ENCODE results near the gene MAPK11.

MAPK11 gene

DNA sequence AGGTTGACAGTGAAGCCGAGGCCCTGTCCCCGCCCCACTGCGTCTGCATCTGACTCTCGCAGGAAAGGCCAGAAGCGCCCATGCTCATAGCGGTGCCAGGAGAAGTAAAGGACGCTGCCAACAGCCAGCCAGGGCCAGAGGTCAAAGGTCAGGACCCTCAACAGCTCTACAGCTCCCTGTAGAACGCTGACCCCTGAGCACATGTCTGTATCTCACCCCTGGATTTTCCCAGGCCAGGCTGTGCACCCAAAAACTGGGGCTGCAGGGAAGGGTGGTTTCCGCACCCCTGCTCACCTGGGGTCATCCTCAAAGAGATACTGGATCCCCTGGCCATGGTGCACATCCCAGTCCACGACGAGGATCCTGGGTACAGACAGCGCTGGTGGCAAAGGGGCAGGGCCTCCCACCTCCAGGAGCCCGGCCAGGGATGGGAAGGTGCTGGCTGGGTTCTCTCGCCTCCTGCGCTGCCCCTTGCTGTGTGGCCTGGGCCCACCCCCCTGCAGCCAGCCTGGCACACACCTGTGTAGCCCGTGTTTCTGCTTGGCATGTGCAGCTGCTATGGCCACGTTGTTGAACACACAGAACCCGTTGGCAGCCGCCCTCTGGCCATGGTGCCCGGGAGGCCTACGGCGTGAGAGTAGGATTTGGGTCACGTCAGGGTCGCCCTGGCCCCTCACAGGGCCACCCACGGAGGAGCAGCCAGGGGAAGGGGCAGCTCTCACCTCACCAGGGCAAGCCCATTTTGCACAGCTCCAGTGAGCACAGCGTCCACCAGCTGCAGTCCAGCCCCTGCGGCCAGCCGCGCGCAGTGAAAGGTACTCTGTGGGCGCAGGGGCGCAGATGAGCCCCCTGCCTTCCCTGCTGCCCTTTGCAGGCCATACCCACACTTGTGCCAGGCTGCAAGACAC is 20.6 kb downstream of the MAPK11 start:
- no peak for DNase-seq (ENCODE audit: low read depth, low spot score)

DNA sequence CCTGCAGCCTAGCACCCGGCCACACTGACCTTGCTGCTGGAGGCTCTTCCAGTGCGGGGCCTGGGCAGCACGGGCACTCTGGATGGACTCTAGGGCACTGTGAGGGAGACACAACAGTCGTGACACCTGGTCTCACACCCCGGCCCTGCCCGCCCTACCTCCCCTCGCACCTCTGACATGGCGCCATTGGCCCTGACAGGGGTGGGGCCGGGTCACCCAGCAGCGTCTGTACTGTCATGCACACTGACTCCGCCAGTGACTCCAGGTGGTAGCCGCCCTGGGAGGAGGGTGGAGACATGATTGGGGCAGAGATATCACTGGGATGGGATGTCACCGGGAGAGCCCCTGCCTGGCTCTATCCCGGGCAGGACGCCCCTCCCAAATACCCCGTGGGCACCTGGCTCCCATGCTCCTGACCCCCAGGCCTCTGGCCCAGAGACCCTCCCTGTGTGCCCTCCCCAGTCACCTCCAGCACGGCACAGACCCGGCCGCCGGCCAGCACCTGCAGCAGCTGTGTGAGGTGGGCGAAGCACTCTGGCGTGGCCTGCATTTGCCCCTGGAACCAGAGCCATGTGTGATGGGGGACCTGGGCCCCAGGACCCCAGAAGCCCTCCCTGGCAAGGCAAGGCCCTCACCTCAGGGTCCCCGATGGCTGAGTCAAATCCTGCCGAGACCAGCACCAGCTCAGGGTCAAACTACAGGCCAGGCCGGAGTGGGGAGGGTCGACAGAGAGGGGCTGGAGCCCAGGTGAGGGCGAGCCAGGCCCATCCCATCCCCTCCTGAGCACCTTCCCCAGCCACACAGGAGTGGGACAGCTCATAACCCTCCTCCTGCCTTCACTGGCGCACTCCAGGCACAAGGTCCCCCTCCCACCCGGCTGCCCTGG is 21.7 kb downstream of the MAPK11 start:
- no peak for DNase-seq (ENCODE audit: low read depth, low spot score)

DNA sequence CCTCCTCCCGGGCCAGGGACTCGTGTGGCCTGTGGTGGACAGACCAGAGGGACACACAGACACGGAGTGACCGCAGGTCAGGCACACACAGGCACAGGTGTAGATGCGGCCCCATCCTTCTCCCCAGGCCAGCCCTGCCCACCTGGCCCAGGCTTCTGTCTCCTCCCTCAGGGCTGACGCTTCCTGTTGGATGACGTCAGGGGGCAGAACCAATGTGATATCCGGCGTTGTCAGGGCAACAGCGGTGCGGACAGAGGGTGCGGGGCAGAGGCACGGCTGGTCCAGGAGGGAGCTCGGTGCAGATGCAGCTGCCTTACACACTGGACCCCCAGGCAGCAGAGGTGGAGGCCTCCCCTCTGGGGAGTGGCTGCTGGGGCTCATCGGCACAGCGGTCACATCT is 22.4 kb downstream of the MAPK11 start:
- DNase-seq (ENCODE audit: low read depth, low spot score) = no peak

DNA sequence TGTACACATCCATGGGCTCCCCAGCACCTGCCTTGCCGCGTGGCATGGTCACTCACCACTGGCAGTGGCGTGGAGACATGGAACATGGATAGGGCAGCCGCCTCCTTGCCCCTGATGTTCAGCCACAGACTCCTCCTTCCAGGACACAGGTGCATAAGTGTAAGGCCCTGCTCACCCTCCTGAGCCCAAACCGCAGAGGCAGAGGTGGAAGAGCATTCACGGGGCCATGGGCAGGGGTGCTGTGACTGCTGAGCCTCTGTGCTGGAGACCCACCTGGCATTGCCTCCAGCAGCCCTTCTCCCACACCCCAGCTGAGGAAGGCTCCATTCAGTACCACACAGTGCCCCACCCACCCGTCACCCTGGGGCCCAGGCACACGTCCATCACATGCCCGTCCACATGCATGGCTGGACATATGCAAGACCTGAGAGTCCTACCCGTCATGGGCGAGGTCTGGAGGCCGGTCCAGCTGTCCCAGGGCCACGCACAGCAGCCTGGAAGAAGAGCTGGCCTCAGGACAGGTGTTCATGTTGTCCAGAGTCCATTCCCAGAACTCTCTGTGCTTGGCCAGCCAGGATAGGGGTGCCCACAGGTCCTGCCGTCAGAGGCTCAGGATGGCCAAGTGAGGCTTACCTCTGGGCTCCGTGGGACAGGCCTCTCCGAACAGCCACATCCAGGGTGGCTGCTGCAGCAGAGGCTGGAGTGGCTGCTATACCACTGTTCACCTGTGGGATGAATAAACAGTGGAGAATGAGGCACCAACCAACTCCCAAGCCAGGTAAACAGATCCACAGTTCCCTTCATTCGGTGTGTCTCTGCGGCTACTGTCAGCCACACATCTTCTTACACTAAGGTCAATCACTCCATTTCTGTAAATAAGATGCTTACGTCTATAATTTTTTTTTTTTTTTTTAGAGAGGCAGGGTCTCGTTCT is 23.7 kb downstream of the MAPK11 start:
- no peak for DNase-seq (ENCODE audit: low read depth, low spot score)

DNA sequence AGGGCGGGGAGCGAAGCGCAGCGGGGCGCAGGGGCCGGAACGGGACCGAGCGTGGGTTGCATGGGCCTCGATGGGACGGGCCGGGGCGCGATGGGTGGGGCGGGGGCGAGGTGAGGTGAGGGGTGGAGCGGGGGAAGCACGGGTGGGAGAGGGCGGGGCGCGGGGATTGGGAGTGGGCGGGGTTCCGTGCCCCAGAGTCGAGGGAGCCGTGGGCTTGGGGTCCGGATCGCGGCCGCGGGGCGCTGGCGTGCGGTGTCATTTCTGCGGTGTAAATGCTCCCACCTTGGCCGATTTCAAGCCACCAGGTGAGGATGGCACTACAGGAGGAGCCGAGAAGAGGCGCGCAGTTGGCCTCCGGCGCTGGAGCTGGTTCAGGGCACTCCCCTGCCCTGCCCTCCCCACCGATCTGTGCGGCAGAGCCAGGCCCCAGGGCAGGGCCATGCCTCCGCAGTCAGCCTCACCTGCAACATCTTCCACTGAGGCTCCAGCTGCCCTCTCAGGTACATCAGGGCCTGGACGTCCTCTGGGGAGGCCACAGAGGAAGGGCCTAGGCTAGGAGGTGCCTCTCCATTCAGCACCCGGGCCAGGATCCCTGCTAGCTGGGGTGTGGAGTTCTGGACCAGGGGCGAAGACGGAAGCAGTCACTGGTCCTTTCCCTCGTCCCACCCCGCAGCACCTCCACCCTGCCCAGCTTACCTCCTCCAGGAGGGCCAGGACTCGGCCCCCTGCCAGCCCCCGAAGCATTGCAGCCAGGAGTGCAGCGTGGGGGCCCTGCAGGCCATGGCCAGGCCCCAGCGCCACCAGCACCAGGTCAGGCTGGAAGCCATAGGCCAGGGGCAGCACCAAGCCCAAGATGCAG is 24.7 kb downstream of the MAPK11 start:
- DNase-seq (ENCODE audit: low read depth, low spot score) = no peak

DNA sequence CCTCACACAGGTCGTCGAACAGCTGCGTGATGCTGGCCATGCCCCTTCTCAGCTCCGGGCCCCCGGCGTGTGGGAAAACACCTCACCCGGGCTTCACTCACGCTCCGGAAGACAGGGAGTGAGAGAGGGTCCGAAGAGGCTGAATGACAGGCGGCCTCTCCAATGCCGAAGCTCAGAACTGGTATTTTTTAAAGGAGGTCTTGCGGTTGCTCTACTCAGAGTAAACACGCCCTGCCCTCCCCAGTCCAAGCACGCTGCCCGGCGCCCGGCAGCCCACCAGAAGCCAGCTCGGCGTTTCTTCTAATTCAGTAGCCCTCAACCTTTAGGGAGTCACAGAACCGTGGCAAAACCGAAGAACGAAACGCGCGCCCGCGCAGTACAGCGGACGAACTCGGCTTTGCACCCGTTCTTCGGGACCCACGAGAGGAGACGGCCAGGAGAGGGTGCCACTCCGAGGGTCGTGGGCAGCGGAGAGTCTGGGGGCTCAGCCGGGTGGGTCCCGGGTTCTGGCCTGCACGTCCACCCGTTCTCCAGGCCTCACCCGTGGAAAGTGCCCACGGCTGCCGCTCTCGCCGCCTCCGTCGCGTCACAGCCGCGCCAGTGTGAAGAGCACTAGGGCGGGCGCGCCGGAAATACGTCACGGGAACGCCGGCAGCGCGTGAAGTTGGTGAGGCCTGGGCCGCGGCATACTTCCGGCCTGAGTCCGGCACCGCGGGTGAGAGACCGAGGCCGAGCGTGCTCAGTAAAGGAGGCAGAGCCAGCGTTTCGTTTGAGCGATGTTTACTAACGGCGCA is 25.6 kb downstream of the MAPK11 start, which contains the start of gene TUBGCP6:
TUBGCP6 (minus strand) TSS at position 604 of the 794 bp plus-strand sequence; CDS start at position 40, 564 bp downstream.
- DNase-seq (ENCODE audit: low read depth, low spot score) = peak; percentile 74

DNA sequence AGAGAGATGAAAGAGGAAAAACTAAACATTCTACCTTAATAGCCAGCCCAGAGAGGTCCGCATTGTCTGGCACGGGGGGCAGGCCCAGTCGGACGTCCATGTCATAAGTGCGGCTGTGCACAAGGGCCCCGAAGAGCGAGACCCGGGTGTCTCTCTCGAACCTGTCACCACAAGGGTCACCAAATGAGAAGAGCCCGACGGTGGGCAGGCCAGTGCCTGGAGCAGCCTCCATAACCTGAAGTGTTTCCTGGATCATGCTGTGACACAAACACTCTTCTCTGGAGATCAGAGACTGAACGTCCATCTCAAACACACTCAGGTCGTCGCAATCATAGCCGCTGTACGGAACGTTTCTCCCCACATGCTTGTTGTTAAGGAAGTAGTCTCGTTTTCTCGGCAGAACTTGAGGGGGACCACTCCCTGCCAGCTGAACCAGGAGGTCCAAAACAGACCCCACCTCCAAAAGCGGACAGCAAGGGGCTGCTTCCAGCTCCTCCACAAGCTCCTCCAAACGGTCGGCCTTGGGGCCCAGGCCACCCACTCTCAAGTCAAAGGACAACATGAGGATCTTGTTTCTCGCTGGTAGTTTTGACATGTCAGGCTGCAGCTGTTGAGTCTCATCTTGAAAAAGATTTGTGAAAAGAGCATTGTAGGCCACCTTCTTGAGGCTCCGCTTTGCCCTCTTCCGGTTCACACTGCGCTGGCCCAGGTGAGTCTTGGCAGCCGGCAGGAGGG is 26.3 kb downstream of the MAPK11 start:
- DNase-seq (ENCODE audit: low read depth, low spot score) = no peak

DNA sequence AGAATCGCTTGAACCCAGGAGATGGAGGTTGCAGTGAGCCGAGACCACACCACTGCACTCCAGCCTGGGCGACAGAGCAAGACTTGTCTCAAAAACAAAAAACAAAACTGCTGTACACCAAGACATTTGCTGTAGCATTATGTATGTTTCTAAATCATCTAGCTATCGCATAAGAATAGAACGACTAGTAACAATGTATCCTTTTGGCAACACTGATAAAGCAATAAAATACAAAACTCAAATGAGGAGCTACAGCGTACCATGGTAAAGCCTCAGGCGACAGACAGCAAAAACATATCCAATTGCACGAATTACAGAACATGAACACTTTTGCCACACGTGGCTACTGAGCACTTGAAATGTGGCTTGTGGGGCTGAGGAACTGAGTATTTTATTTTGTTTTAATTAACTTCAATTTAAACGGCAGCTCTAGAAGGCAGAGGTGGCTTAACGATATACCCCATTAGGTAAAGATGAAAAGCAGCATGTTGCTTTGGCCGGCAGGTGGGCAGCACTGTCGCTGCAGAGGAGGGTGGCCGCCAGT is 27.7 kb downstream of the MAPK11 start:
- DNase-seq (ENCODE audit: low read depth, low spot score) = no peak

DNA sequence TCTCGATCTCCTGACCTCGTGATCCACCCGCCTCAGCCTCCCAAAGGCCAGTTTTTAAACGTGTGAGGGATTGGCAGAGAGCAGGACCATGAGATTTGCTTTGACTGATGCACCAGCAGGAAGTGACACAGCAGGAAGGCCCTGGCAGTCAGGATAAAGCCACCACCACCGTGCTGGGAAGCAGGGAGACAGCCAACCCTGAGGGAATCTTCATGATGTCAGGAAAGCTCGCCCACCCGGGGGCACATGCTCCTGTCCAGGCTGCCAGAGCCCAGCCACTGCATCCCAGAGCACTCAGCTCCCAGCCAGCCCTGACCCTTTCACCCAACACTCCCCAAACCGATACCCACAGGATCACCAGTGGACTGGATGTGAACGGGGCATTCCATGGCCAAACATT is 31.4 kb downstream of the MAPK11 start:
- no peak for DNase-seq (ENCODE audit: low read depth, low spot score)

DNA sequence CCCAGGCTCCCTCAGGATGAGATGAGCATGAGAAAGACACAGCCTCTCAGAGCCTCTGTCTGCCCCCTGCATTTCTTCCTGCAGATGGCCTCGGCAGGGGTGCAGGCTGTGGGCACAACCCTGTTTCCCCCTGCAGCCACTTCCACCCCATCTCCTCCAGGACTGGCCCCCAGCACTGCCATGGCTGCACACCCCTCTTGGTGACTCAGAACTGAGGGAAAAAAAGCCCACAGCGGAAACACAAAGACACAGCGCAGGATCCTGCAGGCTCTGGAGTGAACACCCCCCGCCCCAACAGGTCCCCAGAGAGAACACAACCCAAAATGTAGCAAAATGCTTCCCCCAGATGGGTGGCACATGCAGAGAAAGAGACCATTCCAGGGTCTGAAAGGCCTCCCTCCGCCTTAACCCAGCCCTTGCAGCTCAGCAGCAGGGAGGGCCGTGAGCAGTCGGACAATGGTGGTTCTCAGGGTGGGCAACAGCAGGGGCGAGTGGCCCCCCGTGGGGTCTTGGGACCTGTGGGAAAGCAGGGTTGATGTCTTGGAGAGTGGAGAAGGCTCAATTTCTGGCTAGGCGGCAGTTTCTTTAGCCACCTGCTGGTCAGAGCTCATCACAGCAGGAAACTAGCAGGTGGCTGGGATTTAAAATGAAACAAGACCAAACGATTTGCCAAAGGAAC is 33.3 kb downstream of the MAPK11 start:
- DNase-seq (ENCODE audit: low read depth, low spot score) = no peak

DNA sequence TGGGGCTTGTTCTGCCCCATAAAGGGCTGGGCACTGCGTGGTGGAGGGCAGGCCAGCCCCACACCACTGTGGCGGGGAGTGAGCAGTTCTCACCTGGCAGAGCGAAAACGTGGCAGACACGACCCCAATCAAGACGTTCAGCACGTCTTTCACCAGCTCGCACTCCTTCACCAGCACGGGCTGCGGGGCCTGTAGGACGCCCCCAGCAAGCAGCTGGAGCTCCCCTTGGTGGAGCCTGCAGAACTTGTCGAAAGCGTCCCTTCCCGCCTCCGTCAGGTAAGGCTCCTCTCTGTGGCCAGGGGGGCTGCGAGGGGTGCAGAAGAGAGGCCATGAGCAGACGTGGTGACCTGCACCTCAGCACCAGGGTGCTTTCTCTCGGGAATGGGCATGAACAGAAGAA is 37.0 kb downstream of the MAPK11 start:
- no peak for DNase-seq (ENCODE audit: low read depth, low spot score)

DNA sequence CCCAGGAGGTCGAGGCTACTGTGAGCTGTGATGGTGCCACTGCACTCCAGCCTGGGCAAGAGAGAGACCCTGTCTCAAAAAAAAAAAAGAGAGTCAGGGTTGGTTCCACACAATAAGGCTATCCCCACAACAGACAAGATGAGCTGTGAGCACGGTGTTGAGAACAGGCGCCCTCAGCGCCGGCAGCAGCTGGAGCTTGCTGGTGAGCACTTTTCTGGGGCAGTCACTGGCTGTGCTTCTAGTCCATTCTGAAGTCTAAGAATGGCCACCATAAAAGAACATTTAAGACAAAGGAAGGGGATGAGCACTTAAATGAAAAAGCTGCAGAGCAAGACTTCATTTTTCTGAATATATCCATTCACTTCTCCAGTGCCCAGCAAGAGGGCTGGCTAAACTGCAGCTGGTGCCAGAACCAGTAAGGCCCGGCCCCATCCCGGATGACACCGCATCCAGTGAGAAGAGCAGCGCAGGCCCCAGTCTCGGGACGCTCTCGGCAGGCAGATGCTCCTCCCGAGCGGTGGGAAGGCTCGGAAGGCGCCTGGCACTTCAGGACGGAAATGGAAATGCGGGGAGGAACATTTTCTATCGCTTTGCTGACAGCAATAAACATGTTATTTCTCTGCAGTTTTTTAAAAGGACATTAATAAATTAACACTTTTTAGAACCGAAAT is 37.6 kb downstream of the MAPK11 start:
- DNase-seq (ENCODE audit: low read depth, low spot score) = no peak

DNA sequence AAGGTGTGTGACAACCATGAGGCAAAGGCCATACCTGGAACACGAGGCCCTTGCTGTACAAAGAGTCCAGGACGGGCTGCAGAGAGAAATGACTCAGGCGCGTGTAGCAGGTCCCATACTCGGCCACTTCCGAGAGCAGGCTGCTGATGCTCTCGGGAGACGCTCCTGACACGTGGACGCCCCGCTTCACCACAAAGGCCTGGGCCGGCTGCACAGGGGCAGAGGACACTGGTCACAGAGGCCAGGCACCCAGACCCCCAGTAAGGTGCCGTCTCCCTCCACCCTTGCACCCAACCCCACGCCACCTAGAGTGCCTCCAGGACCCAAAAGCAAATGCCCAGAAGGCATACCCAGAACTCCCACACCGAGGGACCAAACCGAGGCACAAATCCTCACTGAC is 40.8 kb downstream of the MAPK11 start:
- no peak for DNase-seq (ENCODE audit: low read depth, low spot score)

DNA sequence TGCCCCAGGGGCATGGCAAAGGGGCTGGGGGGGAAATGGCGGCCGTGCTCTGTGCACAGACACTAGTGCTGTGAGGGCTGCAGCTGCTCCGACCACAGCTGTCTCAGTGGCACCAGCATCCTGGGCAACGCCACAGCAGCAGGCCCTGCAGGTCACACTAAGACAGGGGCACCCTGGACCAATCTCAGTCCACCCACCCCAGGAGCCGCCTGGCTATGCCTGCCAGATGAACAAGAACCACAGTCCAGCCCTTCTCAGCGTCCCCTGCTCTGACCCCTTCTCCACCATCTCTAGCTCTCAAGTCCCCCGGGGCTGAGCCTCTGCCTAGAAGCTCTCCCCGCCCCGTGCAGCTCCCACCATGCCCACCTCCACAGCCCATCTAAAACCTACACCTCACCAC is 41.8 kb downstream of the MAPK11 start:
- DNase-seq (ENCODE audit: low read depth, low spot score) = no peak

DNA sequence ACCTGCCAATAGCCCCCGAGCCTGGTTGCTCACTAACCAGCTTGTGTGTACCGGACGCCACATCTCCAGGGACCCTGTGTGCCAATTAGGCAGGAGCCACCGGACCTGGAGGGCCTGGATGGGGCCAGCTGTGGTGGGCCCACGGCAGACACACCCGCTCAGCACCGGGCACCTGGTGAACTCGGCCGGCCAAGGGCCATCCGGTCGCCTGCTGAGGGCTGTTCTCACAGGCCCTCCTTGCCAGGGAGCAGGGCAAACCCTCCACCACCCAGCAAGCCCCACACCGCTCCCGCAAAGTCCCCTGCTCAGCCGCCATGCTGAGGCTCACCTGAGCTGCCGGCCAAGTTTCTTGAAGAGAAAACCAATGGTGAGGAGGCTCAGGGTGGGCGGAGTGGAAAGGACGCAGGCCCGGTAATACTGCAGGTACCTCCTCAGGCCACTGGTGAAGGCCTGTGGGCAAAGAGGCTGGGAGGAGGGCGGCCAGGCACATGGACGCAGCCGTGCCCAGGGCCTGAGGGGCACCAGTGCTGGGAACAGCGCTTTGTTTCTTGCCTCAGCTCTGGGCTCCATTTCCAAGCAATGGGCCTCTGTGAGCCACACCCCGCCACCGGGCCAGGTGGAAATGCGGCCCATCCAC is 42.5 kb downstream of the MAPK11 start:
- DNase-seq (ENCODE audit: low read depth, low spot score) = no peak

DNA sequence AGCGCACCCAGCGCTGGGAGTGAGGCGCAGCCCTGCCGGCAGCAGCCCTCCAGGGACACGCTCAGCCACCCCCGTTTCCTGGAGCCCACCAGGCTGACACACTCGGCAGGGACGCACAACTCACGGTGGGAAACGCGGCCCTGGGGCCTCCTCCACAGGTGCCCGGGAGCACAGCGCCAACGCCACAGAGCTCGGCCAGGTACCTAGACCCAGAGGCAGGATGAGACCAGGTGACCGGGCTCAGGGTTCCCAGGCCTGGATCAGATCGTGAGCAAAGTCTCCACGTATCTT is 43.4 kb downstream of the MAPK11 start:
- no peak for DNase-seq (ENCODE audit: low read depth, low spot score)
